Measurements from ENCODE around the gene SH3GL3.

Gene SH3GL3

DNA sequence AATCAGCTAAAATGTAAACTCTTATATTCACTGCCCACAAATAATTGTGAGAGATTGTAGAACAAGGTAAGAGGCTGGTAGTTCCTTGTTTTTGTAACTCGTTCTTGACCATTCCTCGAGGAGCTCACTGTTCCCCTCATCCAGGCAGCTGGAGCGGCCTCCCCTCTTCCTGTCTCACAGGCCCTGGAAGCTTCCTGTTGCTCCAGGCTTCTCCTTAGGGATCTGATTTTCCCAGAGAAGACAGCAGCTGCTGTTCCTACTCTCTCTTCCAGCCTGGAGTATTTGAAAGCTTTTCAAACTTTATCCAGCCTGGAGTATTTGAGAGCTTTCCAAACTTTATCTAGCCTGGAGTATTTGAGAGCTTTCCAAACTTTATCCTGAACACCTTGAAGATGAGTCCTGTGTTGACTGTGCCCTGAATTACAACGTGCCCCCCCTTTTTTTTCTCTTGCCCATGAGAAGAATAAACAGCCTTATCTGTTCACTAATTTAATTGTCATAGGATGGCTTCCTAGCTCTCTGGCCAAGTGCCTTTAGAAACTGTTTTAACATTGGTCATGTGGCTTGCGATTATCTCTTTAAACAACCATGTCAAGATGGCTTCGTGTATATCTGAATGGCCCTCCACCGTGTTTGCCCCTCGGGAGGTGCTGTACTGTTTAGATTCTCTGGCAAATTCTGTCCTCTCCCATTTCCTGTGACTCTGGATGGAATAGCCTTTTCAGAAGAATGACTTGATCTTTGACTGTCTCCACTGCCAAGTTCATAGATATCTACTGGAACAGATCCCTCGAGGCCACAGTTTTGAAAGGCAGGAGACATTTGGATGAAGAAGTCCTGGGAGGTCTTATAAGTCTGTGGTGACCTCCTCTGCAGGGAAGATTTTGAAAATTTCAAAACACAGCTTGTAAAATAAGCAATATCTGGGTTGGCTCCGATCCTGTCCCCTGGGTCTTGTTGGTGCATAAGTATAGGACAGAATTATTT is 211.6 kb downstream of the SH3GL3 start:
- DNase-seq (ENCODE audit: low read depth), result no peak
- TF ChIP-seq, protein P1, sequence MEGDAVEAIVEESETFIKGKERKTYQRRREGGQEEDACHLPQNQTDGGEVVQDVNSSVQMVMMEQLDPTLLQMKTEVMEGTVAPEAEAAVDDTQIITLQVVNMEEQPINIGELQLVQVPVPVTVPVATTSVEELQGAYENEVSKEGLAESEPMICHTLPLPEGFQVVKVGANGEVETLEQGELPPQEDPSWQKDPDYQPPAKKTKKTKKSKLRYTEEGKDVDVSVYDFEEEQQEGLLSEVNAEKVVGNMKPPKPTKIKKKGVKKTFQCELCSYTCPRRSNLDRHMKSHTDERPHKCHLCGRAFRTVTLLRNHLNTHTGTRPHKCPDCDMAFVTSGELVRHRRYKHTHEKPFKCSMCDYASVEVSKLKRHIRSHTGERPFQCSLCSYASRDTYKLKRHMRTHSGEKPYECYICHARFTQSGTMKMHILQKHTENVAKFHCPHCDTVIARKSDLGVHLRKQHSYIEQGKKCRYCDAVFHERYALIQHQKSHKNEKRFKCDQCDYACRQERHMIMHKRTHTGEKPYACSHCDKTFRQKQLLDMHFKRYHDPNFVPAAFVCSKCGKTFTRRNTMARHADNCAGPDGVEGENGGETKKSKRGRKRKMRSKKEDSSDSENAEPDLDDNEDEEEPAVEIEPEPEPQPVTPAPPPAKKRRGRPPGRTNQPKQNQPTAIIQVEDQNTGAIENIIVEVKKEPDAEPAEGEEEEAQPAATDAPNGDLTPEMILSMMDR (IDR thresholded peaks at IDR 0.05; ENCODE audit: insufficient read depth, low read depth, low read length, missing control alignments), result no peak
- H3K4me3 ChIP-seq (ENCODE audit: low read depth, low read length), result no peak overlapping the region

DNA sequence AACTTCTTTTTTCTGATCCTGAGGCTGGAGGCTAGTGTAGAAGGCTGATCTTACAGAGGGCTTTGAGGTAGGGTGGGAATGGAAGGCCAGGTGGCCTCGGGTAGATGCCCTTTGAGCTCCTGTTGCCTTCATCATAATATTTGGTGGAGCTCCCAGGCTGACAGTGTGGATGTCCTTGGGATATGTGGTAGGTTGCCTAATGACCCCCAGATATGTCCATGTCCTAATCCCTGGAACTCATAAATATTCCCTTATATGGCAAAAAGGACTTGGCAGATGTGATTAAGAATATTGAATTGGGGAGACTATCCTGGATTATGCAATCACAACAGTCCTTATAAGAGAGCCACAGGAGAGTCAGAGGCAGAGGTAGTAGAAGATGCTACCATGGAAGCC is 212.3 kb downstream of the SH3GL3 start:
- TF ChIP-seq, protein P1 (IDR thresholded peaks at IDR 0.05; ENCODE audit: insufficient read depth, low read depth, low read length, missing control alignments), result no peak
- DNase-seq (ENCODE audit: low read depth), result no peak
- no peak overlapping the region for H3K4me3 ChIP-seq (ENCODE audit: low read depth, low read length)

DNA sequence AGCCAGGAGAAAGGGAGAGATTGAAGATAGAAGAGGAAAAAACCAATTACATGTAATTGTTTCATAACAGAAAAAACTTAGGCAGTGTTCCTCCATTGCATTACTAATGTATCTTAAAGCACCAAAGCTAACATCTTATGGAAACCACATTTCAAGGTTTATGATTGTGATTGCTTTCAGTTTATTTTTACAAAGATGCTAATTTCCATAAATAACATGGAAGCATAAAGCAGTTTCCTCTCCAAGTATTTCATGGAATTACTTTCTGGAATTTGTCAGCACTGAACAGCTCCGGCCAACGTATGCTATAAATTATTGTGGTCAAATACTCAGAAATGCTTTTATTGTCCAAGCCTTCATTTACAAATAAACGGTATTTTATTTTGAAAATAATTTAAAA is 218.3 kb downstream of the SH3GL3 start:
- no peak overlapping the region for H3K4me3 ChIP-seq (ENCODE audit: low read depth, low read length)
- DNase-seq (ENCODE audit: low read depth), result no peak
- TF ChIP-seq, protein P1 (IDR thresholded peaks at IDR 0.05; ENCODE audit: insufficient read depth, low read depth, low read length, missing control alignments), result no peak
